Measurements from ENCODE around the gene UBTD2.
"Not testable (repeated sequence)": the region's sequence is repeated elsewhere in the genome, so short reads cannot be mapped to it uniquely, and the experiment has no call there.

The UBTD2 gene, protein sequence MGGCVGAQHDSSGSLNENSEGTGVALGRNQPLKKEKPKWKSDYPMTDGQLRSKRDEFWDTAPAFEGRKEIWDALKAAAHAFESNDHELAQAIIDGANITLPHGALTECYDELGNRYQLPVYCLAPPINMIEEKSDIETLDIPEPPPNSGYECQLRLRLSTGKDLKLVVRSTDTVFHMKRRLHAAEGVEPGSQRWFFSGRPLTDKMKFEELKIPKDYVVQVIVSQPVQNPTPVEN

DNA sequence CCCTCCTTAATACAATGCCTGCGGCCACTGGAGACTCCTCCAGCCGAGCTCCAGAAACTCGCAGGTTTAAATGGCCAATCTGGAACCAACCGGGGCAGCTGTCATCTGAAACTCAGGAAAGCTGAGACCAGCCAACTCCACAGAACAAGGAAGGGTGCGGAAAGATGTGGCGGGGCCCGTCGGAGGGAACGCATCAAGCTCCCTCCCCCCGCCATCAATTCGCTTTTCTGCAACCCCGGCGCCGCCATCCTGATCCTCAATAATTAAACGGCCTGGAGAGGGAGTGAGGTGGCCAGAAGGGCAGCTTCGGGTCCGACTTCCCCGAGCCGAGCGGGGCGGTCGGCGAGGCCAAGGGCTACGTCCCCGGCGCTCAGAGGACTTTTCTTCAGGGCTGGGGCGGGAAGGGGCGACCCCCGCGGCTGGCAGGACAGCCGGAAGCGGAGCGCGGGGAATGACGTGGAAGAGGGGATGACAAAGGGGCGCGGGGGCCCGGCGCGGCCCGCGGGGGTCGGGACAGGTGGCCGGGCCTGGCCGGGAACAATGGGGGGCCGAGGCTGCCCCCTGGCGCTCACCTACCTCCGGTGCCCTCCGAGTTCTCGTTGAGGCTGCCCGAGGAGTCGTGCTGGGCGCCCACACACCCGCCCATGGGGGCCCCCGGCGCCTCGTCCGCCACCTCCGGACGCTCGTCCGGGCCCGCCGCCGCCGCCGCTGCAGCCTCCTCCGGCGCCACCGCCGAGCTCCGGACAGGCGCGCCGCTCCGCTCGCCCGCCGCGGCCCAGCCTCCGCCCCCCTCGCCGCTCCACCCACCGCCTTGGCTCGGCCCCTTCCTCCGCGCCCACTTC, at the start of gene UBTD2:
Gene UBTD2, minus strand, starts transcription at position 745 of the 842 bp plus-strand sequence. Its CDS starts 99 bp downstream, at position 646.
- peak; percentile 86 for DNase-seq

DNA sequence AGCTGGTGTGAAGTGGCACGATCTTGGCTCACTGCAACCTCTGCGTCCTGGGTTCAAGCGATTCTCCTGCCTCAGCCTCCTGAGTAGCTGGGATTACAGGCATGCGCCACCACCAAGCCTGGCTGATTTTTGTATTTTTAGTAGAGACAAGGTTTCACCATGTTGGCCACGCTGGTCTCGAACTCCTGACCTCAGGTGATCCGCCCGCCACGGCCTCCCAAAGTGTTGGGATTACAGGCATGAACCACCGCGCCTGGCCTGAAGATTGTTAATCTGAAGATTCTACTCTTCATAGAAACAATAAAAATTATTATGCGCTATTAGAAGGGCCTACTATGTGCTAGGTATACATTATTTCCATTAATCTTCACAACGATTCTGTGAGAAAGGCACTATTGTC, 43.3 kb upstream of the UBTD2 start:
- DNase-seq = not testable (repeated sequence)

DNA sequence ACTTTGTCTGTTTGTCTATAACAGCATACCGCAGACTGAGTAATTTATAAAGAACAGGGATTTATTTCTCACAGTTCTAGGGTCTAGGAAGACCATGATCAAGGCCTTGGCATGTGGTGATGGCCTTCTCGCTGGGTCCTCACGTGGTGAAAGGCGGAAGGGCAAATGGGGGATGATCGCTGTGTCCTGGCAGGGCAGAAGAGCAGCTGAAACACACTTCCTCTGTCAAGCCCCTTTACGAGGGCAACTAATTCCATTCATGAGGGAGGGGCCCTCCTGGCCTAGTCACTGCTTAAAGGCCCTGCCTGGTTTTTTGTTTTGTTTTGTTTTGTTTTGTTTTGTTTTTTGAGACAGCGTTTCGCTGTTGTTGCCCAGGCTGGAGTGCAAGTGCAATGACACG, 41.9 kb upstream of the UBTD2 start:
- peak; percentile 55 for DNase-seq

DNA sequence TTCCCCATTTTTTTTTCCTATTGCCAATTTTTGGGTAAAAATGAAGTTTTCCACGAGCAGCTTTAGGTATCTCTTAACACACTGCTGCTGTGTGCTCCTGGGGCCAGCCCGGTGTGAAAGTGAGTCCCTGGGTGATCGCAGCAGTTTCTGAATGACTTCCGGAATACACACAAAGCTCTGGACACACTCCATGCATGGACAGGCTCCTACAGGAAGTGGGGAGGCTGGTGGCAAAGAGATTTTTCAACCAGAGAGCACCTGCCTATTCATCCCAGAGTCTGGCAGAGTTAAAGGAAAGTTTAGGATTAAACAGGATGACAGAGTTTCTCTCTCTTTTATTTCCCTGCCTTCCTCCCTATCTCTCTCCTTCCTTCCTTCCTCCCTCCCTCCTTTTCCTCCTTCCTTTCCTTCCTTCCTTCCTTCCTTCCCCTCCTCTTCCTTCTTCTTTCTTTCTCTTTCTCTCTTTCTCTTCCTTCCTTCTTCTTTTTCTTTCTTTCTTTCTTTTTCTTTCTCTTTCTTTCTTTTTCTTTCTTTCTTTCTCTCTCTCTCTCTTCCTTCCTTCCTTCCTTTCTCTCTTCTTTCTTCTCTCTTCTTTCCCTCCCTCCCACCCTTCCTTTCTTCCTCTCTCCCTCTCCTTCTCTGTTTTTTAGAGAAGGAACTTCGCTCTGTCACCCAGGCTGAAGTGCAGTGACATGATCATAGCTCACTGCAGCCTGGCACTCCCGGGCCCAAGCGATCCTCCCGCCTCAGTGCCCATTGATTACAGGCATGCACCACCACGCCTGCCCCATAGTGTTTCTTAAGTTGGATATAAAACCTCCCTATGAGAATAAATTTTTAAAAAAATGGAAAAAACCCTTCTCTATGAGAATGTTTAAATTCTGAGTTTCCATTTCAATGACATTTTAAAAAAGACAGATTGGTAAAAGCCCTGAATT, 38.7 kb upstream of the UBTD2 start:
- peak; percentile 59 for DNase-seq

DNA sequence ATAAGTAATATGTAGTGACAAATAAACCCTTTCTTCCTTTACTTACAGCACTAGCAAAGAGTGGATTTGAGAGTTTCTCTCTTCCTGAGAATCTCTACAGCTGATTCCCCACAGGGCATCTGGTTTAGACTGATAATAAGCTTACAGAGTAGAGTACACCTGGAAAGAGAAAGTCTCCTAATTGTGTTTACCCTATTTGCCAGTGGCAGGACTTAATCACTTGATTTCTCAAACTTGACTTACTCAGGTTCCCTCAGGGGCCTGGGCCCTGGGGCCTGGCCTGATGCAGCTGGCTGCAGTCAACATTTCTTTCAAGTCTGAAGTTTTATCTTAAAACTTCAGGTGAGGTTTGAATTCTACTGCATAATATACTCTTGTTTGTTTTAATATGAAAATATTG, 38.0 kb upstream of the UBTD2 start:
- no peak for DNase-seq

DNA sequence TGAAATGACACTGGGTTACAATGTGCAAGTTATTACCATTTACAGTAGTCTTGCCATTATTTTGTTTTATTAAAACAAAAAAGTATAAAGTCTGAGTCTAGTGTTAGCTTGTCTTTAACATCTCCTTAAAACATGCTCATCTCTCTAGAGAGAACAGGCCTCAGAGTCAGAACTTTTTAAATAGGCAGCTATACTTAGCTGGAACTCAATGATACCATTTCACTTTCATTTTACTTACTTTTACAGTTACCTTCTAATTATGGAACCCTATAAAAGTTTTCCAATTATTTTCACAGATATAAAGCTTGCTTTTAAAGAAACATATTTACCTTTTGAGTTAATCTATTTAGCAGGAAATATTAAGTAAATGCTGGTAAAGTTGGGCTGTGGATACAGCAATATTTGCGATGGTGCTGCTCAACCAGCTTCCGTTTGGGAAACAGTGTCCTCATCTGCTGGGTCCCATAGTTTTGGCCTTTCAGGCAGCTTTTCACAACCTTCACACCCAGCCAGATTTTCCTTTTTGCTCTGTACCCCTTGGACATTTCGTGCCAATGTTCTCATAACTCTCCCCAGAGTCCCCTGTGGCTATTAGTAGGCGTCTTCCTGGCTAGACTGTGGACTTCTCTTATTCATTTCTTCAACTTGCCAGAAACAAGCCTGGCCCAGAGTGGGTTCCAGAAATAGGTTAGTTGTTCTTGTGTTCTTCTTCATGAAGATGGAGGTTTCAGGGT, 36.3 kb upstream of the UBTD2 start:
- no peak for DNase-seq

DNA sequence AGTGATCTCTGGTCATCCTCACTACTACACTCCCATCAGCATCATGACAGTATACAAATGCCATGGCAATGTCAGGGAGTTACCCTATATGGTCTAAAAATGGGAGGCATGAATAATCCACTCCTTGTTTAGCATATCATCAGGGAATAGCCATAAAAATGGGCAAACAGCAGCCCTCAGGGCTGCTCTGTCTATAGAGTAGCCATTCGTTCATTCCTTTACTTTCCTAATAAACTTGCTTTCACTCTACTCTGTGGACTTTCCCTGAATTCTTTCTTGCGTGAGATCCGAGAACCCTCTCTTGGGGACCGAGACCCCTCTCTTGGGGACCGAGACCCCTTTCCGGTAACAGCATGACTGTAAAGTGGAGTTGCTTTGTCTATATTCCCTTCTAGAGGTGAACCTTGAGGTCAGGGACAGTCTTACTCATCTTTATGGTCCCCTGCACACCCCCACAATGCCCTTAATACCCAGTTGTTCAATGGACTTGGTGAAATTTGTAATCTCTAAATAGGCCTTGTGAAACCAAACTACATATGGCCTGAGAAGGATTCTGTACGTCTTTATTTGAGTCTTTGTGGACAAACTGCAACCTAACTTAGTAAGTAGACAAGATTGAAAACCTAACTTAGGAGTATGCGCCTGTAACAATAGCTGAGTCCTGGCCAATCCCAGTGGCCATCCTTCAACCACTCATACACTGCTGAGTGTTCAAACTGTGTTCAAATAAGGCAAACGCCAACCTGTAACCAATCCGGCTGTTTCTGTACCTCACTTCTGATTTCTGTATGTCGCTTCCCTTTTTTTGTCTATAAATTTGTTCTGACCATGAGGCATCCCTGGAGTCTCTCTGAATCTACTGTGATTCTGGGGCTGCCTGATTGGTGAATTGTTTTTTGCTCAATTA, 32.3 kb upstream of the UBTD2 start:
- no peak for DNase-seq

DNA sequence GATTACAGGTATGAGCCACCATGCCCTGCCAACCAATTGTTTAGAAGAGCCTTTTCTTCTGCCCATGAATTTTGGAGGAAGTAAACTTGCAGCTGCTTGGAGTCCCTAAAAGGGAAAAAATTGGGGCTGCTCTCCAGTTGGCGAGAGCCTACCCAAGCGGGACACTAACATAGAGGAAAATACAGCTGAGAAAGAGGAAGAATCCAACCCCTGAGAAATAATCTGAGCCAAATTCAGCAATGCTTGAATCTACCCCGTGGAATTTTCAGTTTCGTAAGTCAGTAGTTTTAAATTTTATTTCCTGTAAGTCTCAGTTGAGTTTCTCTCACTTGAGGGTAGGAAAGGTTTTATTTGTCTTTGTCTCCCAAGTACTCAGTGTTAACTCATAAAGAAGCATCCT, 30.4 kb upstream of the UBTD2 start:
- DNase-seq = no peak

DNA sequence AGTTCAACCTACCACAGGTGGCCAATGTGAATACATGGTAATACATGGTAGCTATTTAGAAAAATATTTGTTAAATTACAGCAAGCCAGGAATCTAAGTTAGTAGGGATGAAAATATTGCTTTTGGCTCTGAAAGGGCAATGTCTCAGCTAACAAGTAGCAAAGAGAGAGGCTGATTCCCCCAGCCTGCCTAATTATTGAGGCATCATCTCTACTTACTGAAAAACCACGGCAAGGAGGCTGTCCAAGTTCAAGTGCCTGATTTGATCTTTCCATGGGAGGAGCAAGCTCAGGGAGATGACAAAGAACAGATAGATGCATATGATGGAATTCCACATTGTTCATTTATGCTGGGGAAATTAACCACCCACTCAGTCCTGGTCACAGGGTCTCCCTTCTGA, 28.7 kb upstream of the UBTD2 start:
- no peak for DNase-seq

DNA sequence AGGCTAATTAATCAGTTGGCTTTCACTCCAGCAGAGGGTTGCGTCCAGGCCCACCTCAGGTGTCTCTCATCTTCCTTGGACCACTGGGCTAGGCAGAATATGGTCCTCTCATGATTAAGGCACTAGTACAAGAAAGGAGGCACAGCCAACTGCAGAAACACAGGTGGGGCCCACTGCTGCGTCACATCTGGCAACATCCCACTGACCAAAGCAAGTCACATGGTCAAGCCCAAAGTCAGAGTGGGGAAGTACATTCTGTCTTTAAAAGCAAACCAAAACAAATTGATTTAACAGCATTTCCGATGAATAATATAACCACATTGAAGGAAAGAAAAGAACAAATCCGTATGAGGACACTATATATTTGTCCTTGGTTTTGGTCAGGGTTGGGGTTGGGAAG, 28.0 kb upstream of the UBTD2 start:
- DNase-seq = no peak

DNA sequence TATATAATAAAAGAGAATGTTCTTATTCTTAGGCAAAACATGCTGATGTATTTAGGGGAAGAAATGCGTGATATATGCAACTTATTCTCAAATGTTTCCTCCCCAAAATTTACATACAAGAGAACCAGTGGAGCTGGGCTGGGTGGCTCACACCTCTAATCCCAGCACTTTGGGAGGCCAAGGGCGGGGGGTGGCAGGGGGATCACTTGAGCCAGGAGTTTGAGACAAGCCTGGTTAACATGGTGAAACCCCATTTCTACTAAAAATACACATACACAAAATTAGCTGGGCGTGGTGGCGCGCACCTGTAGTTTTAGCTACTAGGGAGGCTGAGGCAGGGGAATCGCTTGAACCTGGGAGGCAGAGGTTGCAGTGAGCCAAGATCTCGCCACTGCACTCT, 27.5 kb upstream of the UBTD2 start:
- no peak for DNase-seq

DNA sequence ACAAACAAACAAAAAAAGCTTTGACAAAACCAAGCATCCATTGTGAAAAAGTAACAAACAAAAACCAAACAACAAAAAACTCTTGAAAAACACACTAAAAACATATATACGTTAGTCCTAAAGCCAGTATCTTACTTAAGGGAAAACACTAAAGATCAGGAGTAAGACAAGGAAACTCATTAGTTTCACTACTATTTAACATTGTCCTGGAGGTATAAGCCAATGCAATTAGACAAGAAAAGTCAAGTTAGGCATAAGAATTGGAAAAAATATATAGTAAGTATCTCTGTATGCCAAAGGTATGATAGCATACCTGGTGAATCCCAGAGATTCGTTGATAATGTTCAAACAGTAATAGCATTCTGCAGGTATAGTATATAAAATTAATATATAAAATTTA, 21.8 kb upstream of the UBTD2 start:
- DNase-seq = no peak

DNA sequence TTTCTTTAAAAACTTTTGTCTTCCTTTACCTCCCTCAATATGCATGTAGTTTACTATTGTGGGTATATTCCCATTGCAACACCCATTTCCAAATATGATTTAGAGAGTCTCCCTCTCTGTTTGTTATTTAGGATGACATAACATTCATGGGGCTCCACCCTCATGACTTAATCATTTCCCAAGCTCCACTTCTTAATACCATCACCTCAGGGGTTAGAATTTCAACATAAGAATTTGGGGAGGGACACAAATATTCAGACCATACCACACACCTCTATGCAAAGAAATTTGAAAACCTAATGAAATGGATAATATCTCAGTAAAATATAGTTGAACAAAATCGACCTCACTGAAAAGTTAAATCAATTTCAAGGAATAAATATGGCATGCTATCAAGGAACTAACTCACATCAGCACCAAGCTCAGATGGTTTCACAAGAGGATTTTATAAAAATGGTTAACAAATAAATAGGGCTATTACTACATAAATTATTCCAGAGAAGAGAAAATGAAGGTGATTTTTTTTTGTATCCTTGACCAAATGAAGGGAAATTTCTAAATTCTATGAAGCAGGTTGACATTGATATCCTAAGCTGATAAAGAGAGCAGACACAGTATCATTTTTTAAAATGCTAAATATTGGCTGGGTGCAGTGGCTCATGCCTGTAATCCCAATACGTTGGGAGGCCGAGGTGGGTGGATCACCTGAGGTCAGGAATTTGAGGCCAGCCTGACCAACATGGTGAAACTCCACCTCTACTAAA, 20.2 kb upstream of the UBTD2 start:
- DNase-seq = no peak

DNA sequence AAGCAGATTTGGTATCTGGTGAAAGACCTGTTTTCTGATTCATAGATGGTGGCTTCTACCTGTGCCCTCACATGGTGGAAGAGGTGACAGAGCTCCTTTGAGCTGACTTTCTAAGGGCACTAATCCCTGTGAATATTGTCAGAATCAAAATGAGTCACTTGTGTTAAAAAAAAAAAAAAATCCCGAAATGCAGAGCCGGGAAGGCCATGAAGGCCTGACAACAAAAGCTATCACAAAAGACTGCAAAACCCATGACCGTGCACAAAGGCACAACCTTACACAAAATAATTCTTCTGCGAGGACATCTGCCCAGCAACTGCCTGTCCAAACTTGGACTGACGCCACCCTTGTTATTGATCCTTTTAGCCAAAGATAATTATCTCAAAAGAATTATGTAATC, 19.6 kb upstream of the UBTD2 start:
- DNase-seq = no peak

DNA sequence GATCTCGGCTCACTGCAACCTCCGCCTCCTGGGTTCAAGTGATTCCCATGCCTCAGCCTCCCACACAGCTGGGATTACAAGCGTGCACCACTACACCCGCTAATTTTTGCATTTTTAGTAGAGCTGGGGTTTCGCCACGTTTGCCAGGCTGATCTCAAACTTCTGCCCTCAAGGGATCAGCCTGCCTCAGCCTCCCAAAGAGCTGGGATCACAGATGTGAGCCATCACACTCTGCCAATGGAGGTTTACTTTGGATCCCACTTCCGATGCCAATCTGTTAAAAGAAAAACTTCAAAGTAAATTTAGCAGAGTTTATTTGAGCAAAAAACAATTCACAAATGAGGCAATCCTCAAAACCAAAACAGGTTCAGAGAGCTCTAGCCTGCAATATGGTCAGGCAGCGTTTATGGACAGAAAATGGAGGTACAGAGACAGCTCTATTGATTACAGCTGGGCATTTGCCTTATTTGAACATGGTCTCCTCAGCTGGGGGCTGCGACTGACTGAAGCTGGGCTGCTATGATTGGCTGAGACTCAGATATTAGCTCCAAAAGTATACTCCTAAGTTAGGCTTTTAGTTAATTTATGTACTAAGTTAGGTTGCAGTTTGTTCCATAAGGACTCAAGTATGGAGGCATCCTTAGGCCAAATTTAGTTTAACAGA, 18.6 kb upstream of the UBTD2 start:
- DNase-seq = no peak

DNA sequence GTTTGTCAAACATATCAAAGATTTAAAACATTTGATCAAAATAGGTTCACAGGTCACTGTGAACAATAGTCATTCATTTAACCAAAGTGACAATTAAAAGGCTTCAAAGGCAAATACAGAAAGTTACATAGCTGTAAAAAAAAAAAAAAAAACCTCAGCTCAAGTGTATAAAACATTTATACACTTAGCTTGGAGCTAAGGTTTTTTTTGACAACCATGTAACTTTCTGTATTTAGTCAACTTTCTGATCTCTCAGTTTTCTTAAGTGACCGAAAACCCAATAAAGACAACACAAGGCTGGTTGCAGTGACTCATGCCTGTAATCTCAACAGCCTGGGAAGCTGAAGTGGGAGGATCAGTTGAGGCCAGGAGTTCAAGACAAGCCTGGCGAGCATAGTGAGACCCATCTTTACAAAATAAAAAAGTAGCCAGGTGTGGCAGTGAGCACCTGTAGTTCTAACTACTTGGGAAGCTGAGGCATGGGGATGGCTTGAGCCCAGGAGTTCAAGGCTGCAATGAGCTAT, 16.4 kb upstream of the UBTD2 start:
- peak; percentile 75 for DNase-seq

DNA sequence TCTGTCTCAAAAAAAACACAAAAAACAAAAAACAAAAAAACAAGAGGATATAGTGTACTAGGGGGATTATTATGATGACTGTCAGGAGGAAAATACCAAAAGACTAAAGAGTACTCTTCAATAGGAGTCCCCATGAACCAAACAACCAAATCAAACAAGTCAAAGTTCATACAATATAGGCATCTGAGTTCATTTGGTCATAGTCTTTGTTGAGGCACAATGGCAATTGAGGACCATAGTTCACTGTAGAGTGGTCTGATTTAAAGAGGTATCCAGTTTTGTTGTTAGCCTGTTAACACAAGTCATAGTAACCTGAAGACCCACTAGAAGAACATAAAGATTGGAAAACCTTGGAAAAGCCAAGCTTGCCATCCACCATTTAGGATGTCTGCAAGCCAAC, 11.3 kb upstream of the UBTD2 start:
- no peak for DNase-seq

DNA sequence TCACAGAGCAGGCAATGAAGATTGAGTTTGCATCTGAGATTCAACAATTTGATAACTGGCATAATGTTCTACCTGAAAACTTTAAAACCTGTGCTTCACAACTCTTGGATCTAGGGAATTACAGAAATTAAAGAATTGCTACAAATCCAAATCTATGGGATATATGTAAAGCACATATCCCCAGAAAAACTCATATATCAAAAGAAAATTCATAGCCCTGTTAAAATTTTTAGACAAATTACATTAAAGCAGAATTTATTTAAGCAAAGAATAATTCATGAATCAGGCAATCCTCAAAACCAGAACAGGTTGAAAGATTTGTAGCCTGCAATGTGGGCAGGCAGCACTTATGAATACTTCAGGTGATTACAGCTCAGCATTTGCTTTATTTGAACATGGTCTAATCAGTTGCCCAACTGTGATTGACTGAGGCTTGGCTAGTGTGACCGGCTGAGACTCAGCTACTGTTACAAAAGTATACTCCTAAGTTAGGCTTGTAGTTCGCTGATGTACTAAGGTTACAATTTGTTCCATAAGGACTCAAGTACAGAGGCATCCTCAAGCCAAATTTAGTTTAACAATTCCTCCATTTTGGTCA, 10.3 kb upstream of the UBTD2 start:
- no peak for DNase-seq

DNA sequence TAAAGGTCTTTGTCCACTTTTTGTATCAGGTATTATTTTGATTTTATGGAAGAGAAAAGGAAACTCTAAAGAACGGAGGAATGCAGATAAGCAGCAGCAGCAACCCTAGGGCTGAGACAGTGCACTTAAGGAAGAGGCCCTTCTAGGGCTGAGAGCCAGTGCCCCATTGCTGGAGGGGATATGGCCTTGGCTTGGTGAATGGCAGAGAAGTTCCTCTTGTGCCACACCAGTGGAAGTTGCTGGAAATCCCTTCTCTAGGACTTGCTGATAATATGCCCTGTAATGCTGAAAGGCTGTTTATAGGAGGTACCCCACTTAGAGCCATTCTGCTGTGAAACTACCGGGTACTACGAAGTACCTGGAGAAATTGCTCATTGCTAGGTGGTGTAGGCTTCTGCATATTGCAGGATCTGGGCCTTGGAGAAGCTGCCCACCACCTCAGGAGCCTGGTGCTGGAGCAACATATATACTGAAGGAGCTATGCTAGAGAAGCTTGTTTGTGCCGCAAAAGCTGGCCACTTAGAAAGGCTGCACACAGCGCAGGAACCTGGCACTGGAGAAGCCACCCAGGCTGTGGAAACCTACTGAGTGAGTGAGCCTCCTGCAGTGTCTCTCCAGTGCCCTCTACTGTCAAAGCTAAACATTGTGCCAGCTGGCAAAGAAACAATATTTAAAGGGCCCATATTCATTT, 9.6 kb upstream of the UBTD2 start:
- DNase-seq = peak; percentile 86

All from islet precursor cell (in vitro differentiated cells).